Prostate gland (tissue), 2 donors: ENCODE measurements around the gene RXRA.

Source experiments
- POLR2A ChIP-seq: fragments of 450-650 bp; IDR thresholded peaks from one replicate; pipeline ENCODE4 v1.6.1; 2016; ENCODE audit warnings: antibody characterized with exemption, mild to moderate bottlenecking
- POLR2AphosphoS5 ChIP-seq: sonication (generic); formaldehyde crosslinking; IDR thresholded peaks from one replicate; pipeline ENCODE4 v1.6.1; 2017; ENCODE audit warnings: antibody characterized with exemption
- TF ChIP-seq, protein P1 (sequence below), 4 experiments: fragments of 200-600 bp in 2 of 4; fragments of 450-650 bp in 2 of 4; sonication (generic) in 2 of 4; IDR thresholded peaks; 1 replicate in 3 of 4; 2 replicates in 1 of 4; pipeline ENCODE4 v1.5.1; 2016 to 2019; ENCODE audit warnings: antibody characterized with exemption in 4 of 4, mild to moderate bottlenecking in 2 of 4, moderate library complexity in 2 of 4

DNA sequence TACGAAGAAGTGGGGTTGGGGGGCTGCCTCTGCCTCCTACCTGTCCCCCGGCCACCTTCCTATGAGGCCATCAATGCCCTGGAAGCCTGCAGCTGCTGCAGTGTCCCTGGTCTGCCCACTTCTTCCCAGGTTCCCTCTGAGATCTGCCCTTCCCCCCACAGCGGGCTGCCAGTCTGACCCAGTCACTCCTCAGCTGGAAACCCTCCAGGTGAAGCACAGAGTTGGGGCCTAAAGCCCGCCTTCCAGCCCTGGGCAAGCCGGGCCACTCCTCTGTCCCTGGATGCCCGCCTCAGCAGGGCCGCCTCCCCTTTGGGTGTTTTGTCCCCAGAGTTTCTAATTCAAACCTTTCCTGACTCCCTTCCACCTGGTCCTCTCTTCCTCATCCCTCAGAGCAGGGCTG lies 137.0 kb downstream of the RXRA start:
- TF ChIP-seq, protein P1, sequence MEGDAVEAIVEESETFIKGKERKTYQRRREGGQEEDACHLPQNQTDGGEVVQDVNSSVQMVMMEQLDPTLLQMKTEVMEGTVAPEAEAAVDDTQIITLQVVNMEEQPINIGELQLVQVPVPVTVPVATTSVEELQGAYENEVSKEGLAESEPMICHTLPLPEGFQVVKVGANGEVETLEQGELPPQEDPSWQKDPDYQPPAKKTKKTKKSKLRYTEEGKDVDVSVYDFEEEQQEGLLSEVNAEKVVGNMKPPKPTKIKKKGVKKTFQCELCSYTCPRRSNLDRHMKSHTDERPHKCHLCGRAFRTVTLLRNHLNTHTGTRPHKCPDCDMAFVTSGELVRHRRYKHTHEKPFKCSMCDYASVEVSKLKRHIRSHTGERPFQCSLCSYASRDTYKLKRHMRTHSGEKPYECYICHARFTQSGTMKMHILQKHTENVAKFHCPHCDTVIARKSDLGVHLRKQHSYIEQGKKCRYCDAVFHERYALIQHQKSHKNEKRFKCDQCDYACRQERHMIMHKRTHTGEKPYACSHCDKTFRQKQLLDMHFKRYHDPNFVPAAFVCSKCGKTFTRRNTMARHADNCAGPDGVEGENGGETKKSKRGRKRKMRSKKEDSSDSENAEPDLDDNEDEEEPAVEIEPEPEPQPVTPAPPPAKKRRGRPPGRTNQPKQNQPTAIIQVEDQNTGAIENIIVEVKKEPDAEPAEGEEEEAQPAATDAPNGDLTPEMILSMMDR (IDR thresholded peaks at IDR 0.05), result no peak
- TF ChIP-seq POLR2AphosphoS5, result no peak
- TF ChIP-seq POLR2A, result no peak
